HepG2 (cell line): Measurements from ENCODE around the gene CDK10. TPM values are rescaled to one million over a fixed set of nuclear protein-coding genes. Genes with fewer than 3 reads are reported as not detected.

Experiments
- ASH2L ChIP-seq: fragments of 300-600, 200-600 bp; sonication (generic); IDR thresholded peaks from 2 replicates; pipeline ENCODE4 v1.7.0; 2017; ENCODE audit warnings: low read depth, mild to moderate bottlenecking, moderate library complexity, mixed read lengths, low read length; ENCODE audit not compliant: insufficient read length
- ATRX ChIP-seq: sonication (generic); formaldehyde crosslinking; IDR thresholded peaks from 2 replicates; pipeline ENCODE4 v1.4.0; 2020; ENCODE audit warnings: missing genetic modification reagents, borderline replicate concordance
- CBX2 ChIP-seq, 2 experiments: fragments of 200-600 bp in 1 of 2; sonication (generic); formaldehyde crosslinking in 1 of 2; IDR thresholded peaks; 2 replicates each; pipeline versions ENCODE4 v1.7.0 to v1.8.1; 2018 to 2022; ENCODE audit warnings: low read depth in 2 of 2, low read length in 1 of 2, mild to moderate bottlenecking in 1 of 2, missing genetic modification reagents in 1 of 2
- DDIT3 ChIP-seq: sonication (generic); formaldehyde crosslinking; IDR thresholded peaks from 2 replicates; pipeline ENCODE4 v1.4.0; 2020; ENCODE audit warnings: mild to moderate bottlenecking, missing genetic modification reagents
- E2F5 ChIP-seq: sonication (generic); formaldehyde crosslinking; conservative IDR thresholded peaks from 2 replicates; pipeline ENCODE4 v1.4.0; 2020; ENCODE audit warnings: missing genetic modification reagents
- GZF1 ChIP-seq: sonication (generic); formaldehyde crosslinking; IDR thresholded peaks from 2 replicates; pipeline ENCODE4 v1.5.1; 2020; ENCODE audit warnings: mild to moderate bottlenecking, missing genetic modification reagents
- HHEX ChIP-seq: IDR thresholded peaks from 2 replicates; pipeline ENCODE4 v1.6.1; 2016; ENCODE audit warnings: control low read depth
- HNF4G ChIP-seq, 2 experiments: sonication (generic) in 1 of 2; formaldehyde crosslinking in 1 of 2; IDR thresholded peaks; 2 replicates each; pipeline versions ENCODE4 v1.4.0 to v1.6.1; 2011 to 2020; ENCODE audit warnings: borderline replicate concordance in 2 of 2, low read depth in 2 of 2, mild to moderate bottlenecking in 2 of 2, low read length in 1 of 2, missing genetic modification reagents in 1 of 2, moderate library complexity in 1 of 2
- HNRNPLL ChIP-seq: fragments of 200-400 bp; formaldehyde crosslinking; IDR thresholded peaks from 2 replicates; pipeline ENCODE4 v1.6.1; 2017; ENCODE audit warnings: mild to moderate bottlenecking, low read depth, low read length; ENCODE audit not compliant: poor library complexity, severe bottlenecking
- MZF1 ChIP-seq: sonication (generic); formaldehyde crosslinking; IDR thresholded peaks from 2 replicates; pipeline ENCODE4 v1.8.1; 2023; ENCODE audit warnings: mild to moderate bottlenecking, missing genetic modification reagents, borderline replicate concordance
- NCOA2 ChIP-seq: sonication (generic); formaldehyde crosslinking; IDR thresholded peaks from 2 replicates; pipeline ENCODE4 v1.8.0; 2022; ENCODE audit warnings: inconsistent platforms
- NFE2 ChIP-seq: sonication (generic); formaldehyde crosslinking; IDR thresholded peaks from 2 replicates; pipeline ENCODE4 v1.4.0; 2020; ENCODE audit warnings: missing genetic modification reagents
- NR2F2 ChIP-seq: IDR thresholded peaks from 2 replicates; pipeline ENCODE4 v1.6.1; 2012; ENCODE audit warnings: low read depth, inconsistent platforms, borderline replicate concordance
- SP2 ChIP-seq: sonication (generic); formaldehyde crosslinking; IDR thresholded peaks from 2 replicates; pipeline ENCODE4 v1.5.1; 2020; ENCODE audit warnings: mild to moderate bottlenecking, missing genetic modification reagents
- SUZ12 ChIP-seq: fragments of 150-350 bp; IDR thresholded peaks from 2 replicates; pipeline ENCODE4 v1.6.1; 2014; ENCODE audit warnings: low read depth, low read length
- TEAD2 ChIP-seq: sonication (generic); formaldehyde crosslinking; IDR thresholded peaks from 2 replicates; pipeline ENCODE4 v1.9.0; 2021; ENCODE audit warnings: missing genetic modification reagents
- WIZ ChIP-seq: sonication (generic); formaldehyde crosslinking; IDR thresholded peaks from 2 replicates; pipeline ENCODE4 v1.5.1; 2020; ENCODE audit warnings: mild to moderate bottlenecking, missing genetic modification reagents
- ZNF280B ChIP-seq: sonication (generic); formaldehyde crosslinking; IDR thresholded peaks from 2 replicates; pipeline ENCODE4 v1.5.0; 2020; ENCODE audit warnings: missing genetic modification reagents, mild to moderate bottlenecking, borderline replicate concordance
- ZNF282 ChIP-seq: fragments of 450-650 bp; IDR thresholded peaks from 2 replicates; pipeline ENCODE4 v1.6.1; 2018; ENCODE audit not compliant: partially characterized antibody
- ZNF713 ChIP-seq: sonication (generic); formaldehyde crosslinking; IDR thresholded peaks from 2 replicates; pipeline ENCODE4 v1.4.0; 2020; ENCODE audit warnings: mild to moderate bottlenecking, missing genetic modification reagents
- ZSCAN31 ChIP-seq: sonication (generic); formaldehyde crosslinking; IDR thresholded peaks from 2 replicates; pipeline ENCODE4 v1.5.0; 2020; ENCODE audit warnings: low read depth, mild to moderate bottlenecking, missing genetic modification reagents
- polyA plus RNA-seq, 8 experiments: library from polyadenylated mRNA; depleted of rRNA in 3 of 8; stranded (reverse) in 7 of 8; unstranded in 1 of 8; fragments of >200 nt; fragmentation: Illumina TruSeq in 4 of 8; extraction: Trizol in 4 of 8; gene quantifications; 2 replicates each; pipeline versions ENCODE4 v1.2.1 to v1.2.3, GENCODE V29; 2011 to 2016; ENCODE audit warnings: low read depth in 4 of 8, missing spikeins in 1 of 8, mixed read lengths in 1 of 8; ENCODE audit not compliant: insufficient read depth in 1 of 8
- total RNA-seq, 5 experiments: library from RNA; depleted of rRNA; stranded (reverse); fragments of >200 nt; fragmentation: Illumina TruSeq; extraction: Trizol; gene quantifications; 2 replicates each; pipeline ENCODE4 v1.2.3, GENCODE V29; 2016; ENCODE audit warnings: low read depth in 1 of 5
- TF ChIP-seq, protein P1 (sequence below): sonication (generic); formaldehyde crosslinking; IDR thresholded peaks from 2 replicates; pipeline ENCODE4 v1.8.0; 2022; ENCODE audit warnings: missing genetic modification reagents, mild to moderate bottlenecking, borderline replicate concordance
- TF ChIP-seq, protein P2 (sequence below): IDR thresholded peaks from 2 replicates; pipeline ENCODE4 v1.6.1; 2012; ENCODE audit warnings: low read depth, low read length, improper control_type of control experiment

CDK10 gene
- total and polyA plus RNA-seq, 2 of the 13 experiments (the other 11 are each of a cell fraction or from before 2014, with no cell fraction given) = 2.5 to 3.9 TPM

GRCh38 chr16:89720813-89721545 lies 34.5 kb downstream of the CDK10 start, which contains the start of the genes VPS9D1 and ZNF276 (continued):
- TF ChIP-seq ZNF280B (CRISPR knock-in tag) = peak; percentile 67; the same call in 1 of the 2 replicates
- peak; percentile 77 for TF ChIP-seq HNRNPLL
- TF ChIP-seq ZSCAN31 (CRISPR knock-in tag) = peak; percentile 89
- TF ChIP-seq WIZ (CRISPR knock-in tag) = 0 out of 2 replicates have a peak, but pooled peaks have one; percentile 69
- TF ChIP-seq NFE2 = no peak
- TF ChIP-seq, protein P1, sequence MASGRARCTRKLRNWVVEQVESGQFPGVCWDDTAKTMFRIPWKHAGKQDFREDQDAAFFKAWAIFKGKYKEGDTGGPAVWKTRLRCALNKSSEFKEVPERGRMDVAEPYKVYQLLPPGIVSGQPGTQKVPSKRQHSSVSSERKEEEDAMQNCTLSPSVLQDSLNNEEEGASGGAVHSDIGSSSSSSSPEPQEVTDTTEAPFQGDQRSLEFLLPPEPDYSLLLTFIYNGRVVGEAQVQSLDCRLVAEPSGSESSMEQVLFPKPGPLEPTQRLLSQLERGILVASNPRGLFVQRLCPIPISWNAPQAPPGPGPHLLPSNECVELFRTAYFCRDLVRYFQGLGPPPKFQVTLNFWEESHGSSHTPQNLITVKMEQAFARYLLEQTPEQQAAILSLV (CRISPR knock-in tag) = peak; percentile 94; the same call in 1 of the 2 replicates
- peak; percentile 97 for TF ChIP-seq ASH2L
- no peak for TF ChIP-seq HHEX
- peak; percentile 74; the same call in 1 of the 2 replicates for TF ChIP-seq GZF1 (CRISPR knock-in tag)
- TF ChIP-seq E2F5 = no peak; the same call in 1 of the 2 replicates
- TF ChIP-seq, protein P2, sequence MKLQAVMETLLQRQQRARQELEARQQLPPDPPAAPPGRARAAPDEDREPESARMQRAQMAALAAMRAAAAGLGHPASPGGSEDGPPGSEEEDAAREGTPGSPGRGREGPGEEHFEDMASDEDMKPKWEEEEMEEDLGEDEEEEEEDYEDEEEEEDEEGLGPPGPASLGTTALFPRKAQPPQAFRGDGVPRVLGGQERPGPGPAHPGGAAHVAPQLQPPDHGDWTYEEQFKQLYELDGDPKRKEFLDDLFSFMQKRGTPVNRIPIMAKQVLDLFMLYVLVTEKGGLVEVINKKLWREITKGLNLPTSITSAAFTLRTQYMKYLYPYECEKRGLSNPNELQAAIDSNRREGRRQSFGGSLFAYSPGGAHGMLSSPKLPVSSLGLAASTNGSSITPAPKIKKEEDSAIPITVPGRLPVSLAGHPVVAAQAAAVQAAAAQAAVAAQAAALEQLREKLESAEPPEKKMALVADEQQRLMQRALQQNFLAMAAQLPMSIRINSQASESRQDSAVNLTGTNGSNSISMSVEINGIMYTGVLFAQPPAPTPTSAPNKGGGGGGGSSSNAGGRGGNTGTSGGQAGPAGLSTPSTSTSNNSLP = 0 out of 2 replicates have a peak, but pooled peaks have one; percentile 20
- TF ChIP-seq SP2 (CRISPR knock-in tag) = peak; percentile 74
- TF ChIP-seq NR2F2 = no peak; the same call in 1 of the 2 replicates
- TF ChIP-seq MZF1 = 0 out of 2 replicates have a peak, but pooled peaks have one; percentile 65
- peak; percentile 45; the same call in 1 of the 2 replicates for TF ChIP-seq TEAD2
- TF ChIP-seq CBX2 (IDR thresholded peaks at IDR 0.05; ENCODE audit: low read depth, low read length) = no peak
- TF ChIP-seq CBX2 (CRISPR knock-in tag; IDR thresholded peaks at IDR 0.05; ENCODE audit: low read depth) = no peak
- TF ChIP-seq DDIT3 (CRISPR knock-in tag) = no peak; the same call in 1 of the 2 replicates
- no peak for TF ChIP-seq ATRX (CRISPR knock-in tag)
- no peak for TF ChIP-seq SUZ12
- TF ChIP-seq ZNF282 = no peak
- peak; percentile 46; the same call in 1 of the 2 replicates for TF ChIP-seq HNF4G (IDR thresholded peaks at IDR 0.05; ENCODE audit: borderline replicate concordance, low read depth, low read length)
- TF ChIP-seq HNF4G (CRISPR knock-in tag; IDR thresholded peaks at IDR 0.05; ENCODE audit: borderline replicate concordance, low read depth) = no peak; the same call in 1 of the 2 replicates
- TF ChIP-seq ZNF713 (CRISPR knock-in tag) = no peak
- peak; percentile 53; the same call in 1 of the 2 replicates for TF ChIP-seq NCOA2
